T-helper 9 cell (primary cell): ENCODE measurements around the gene MGAT1.
"Not testable (repeated sequence)": the region's sequence is repeated elsewhere in the genome, so short reads cannot be mapped to it uniquely, and the experiment has no call there.

Experiments
- DNase-seq: peaks from one replicate; pipeline ENCODE4 v3.0.0-alpha.2; 2020

MGAT1 gene

DNA sequence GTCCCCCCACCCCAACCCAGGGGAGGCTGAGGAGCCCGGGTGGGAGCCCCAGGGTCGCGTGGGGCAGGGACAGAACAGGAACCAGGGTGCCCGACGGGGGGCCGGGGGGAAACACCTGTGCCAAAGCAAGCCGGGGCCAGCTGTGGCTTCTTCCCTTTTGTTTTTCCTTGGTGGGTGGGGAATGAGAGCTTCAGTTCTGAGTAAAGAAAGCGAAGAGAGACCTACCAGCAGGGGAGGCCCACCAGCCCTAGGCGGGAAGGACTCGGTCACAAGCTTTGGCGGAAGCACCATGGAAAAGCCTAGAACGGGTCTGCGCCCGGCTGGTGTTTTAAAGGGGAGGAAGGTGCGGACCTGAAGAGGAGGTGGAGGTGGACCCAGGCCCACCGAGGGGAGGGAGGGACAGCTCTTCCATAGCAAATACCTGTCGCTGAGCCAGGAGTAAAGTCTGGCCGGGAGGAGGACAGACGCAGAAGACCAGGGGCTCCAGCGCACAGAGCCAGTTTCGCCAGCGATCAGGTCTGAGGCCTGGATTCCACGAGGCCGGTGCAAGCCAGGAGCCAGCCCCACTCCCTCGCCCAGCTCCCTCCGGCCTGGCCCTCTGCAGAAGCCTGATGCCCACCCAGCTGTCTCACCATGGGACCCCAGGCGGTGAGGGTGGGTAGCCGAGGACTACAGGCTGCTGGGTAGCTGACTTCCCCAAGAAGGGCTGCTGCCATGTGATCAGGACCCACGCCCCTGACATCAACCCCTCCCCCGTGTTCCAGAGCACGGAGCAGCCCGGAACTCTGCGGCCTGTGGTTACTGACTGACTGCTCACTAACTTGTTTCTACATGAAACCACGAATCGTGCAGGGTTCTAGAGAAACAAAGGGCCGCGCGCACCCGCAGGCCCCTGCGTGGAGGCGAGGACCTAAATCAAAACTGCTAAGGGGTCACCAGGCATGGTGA, 849 bp upstream of the MGAT1 start:
- DNase-seq = peak; percentile 68

DNA sequence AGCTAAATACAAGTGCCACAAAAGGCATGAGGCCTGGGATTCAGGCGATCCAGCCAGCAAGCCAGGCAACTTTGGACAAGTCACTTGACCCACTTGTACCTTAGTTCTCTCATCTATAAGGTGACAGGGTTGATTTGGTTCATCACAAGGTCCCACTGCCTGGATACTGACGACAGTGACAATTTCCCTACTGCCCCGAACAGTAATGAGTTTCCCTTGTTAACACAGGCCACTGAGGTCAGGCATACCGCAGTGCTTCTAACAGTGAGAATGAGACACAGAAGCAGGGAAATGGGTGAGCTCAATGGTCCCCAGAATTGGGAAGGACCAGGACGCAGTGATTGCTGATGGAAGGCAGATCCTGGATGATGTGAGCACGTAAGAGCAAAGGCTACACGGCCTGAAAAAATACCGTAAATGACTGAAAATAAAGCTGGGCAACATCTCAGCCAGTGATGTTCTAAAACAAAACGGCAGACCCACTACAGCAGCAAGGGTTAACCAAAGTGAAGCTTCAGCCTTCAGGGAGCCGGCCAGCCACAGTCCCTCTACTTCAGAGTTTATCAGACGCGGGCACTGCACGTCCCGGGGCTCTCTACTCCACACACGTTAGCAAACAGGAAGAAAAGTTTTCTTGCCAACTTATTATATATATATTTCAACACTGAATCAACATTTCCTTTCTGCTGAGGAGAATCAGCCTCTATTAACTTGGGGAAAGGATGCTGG, 846 bp downstream of the MGAT1 start:
- DNase-seq = no peak

DNA sequence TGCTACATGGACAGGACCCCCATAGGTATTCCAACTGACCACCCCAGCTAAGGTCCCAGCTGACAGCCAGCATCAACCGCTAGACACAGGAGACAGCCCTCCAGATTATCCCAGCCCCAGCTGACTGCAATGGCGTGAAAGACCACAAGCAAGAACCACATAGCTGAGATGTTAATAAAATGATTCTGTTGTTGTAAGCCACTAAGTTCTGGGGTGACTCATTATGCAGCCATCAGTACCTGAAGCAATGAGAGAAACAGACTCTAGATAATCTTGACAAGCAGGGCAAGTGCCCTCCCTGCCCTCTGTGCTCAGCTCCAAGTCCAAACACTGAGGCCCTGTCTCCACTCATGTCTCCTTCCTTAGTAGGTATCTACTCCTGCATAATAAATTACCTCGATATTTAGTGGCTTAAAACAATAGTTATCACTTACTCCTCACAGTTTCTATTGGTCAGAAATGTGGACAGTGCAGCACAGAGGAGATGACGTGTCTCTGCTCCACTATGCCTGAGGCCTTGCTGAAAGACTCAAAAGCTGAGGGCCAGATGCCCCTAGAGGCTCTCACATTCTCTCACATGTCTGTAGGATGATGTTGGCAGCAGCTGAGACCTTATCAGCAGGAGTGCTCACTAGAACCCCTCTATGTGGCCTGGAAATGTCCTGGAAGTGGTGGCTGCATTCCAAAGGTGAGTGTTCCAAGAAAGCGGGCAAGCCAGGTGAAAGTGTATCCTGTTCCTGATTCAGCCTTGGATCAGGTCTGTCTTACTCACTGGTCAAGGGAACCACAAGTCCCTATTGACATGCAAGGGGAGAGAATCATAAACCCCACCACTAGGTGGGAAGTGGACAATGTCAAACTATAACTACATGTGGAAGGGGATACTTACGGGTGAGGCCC, 2.5 kb downstream of the MGAT1 start:
- DNase-seq = no peak

DNA sequence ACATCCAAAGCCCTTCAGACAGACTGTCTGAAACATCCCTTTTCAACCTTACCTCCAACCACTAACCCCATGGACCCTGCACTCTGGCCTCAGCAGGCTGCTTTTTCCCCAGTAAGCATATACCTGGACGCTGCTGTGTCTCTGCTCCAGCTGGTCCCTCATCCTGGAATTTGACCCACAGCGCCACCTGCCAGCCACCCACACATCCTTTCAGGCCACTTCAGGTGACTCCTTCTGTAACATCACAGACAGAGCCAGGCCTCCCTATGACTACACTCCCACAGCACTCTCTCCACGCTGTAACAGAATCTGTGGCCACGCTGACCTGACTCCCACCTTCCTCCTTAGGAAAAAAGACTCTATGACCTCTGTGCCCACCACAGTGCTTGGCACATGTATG, 3.4 kb downstream of the MGAT1 start:
- DNase-seq = peak; percentile 19

DNA sequence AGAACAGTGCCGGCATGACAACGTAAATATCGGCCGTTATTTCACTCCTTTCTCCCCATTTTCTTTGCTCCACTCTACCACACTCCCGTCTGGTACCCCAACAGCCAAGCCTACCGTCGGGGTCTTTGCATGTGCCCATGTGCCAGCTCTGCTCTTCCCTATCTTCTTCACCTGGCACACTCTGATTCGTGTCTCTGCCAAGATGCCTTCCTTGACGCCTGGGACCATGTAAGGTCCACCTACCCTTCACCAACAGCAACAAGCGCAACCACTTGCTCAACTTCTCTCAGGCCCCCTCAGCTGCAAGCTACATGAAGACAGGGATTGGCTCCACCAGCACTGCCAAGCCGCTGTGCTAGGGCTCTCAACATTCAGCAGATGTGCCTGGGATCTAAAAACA, 4.4 kb downstream of the MGAT1 start:
- DNase-seq = no peak

DNA sequence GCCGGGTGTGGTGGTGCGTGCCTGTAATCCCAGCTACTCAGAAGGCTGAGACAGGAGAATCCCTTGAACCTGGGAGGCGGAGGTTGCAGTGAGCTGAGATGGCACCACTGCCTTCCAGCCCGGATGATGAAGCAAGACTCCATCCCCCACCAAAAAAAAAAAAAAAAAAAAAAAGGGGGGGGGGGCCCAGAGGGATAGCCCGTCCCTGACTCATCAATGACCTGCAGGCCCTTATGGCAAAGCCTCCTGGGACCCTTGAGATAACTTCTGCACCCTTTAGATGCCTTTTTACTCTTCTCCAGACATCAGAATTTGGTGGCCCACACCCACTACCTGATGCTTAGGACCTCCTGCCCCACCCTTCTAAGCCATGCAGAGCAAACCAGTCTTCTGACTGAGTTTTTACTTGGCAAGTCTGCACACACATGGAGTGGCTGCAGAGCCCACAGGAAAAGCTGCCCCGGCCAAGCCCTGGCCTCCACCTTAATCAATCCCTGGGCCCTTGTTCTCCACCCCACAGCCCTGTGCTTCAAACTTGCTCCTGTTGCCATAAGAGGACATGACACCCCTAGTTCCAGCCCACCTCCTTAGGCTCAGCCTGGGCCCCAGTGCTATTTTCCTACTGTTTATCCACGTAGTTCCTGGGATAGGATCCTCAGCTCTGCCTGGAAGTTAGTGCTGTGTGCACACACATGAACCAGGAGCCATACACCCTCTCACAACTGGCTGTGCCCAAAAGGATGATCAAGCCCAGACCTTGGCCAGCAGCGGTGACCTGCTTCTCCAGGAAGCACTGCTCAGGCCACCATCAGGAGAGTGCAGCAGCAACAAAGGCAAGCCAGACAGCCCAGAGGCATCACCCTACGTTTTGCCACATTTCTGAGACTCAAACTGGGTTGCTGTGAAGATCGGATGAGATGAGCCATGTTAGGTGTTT, 5.1 kb downstream of the MGAT1 start:
- DNase-seq = no peak

DNA sequence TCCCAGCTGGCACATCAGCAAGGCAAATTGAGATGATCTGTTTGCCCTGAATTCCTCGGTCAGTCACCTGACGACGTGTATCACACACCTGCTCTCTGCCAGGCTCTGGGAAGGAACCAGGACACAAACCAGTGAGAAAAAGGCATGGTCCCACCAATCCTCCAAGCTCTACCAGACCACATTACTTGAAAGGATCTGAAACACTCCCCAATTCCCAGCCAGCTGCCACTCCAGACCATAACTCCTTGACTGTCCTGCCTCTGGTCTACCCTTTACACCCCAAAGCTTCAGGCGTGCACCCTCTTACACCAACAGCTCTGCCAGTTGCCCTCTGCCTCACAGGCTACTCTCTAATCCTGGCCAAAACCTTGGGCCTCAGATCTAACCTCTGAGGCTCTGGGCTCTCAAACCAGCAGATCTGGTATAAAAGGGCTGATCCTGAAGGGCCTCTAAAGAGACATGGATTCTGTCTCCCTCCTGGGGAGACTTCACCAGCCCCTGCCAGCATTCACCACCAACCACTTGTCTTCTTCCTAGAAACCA, 6.8 kb downstream of the MGAT1 start:
- DNase-seq = no peak

DNA sequence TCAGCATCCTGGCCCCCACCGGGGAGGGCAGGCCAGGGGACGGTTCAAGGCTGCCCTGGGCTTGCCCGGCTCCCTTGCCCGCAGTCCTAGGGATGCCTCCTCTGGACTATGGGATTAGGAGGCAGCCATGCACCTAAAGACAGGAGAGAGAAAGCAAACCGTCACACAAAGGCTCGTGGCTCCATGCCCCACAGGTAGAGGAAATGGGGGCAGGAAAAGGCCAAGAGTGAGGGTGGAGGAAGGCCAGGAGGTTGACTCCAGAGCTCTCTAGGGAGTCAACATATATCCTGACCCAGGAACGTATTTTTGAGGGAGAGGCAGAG, 9.7 kb downstream of the MGAT1 start:
- no peak for DNase-seq

DNA sequence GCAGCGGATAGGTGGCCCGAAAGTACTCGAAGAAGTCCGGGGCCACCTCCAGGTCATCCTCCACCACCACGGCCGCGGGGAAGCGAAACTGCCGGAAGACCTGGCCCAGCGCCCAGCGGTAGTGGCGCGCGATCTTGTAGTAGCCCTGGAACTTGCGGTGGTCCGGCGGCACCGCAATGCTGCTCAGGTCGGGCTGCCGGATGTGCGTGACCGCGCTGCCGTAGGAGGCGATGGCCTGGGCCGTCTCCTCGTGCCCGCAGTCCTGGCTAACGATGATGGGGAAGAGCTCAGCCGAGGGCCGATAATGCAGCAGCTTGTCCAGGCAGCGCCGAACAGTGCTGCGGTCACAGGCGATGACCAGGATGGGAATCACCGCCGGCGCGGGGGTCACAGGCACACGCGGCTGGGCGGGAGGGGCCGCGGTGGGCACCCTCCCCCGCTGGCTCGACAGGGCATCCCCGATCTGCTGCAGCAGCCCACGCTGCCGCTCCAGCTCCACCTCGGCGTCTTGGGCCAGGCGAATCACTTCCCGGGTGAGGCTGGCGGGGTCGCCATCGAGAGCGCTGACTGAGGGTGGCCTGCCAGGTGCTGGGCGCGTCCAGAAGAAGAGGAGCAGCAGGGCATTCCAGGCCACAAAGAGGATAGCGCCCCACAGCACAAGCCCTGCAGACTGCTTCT, 10.2 kb downstream of the MGAT1 start:
- no peak for DNase-seq

DNA sequence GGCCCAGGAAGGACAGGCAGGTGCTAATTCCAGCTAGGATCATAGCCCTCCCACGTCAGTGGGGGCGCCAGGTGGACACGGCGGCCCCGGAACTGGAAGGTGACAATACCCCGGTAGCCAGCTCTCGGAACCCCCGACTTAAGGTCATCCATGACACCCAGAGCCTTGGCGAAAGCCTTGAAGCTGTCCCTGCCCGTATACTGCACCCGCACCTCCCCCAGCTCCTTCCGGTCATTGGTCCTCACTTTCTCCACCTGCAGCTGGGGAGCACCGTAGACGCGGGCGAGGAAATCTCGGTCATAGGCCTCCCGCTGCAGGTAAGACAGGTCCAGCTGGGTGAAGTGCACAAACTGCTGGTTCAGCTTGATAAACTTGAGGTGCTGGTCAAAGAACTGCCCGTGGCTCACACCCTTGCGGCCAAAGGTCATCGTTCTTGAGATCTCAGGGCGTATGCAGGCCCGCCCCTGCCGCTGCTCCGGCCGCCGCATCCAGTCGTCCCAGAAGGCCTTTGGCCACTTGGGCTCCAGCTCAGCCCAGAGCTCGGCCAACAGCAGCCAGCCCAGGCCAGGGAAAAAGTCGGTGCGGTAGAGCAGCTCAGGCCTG, 10.9 kb downstream of the MGAT1 start:
- no peak for DNase-seq

DNA sequence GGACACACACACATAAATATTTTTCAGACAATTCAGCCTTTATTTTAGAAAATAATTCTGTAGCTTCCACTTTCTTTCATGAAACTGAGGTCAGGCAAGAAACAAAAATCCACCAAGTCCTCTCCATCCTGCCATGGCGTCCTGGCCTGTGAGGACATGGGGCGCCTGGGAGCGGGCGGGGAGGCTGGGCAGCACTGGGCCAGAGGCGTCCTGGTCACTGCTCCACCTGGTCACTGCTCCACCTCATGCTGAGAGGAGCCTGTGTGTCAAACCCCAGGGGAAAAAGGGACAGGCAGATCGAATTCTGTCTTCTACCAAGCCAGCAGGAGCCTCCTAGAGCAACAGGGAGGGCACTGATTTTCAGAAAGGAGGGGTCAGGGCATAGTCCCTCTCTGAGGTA, 12.1 kb downstream of the MGAT1 start:
- DNase-seq = no peak

DNA sequence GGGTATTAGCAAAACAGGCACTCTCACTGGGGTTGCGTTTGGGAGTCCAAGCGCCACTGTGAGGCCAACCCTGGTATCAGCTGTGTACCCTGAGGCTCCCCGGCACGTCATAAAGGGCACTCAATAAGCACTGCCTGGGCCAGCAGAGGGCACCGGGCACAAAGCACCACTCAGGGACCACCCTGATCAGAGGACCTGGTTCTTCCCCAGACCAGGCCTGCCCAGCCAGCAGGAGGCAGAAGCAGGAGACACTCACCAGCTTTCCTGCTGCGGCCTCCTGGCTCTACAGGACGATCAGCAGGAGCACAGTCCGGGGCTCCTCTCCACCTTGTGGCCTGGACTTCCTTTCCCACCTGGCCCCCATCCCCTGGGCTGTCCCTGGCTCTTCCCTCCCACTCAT, 12.6 kb downstream of the MGAT1 start:
- DNase-seq = no peak

DNA sequence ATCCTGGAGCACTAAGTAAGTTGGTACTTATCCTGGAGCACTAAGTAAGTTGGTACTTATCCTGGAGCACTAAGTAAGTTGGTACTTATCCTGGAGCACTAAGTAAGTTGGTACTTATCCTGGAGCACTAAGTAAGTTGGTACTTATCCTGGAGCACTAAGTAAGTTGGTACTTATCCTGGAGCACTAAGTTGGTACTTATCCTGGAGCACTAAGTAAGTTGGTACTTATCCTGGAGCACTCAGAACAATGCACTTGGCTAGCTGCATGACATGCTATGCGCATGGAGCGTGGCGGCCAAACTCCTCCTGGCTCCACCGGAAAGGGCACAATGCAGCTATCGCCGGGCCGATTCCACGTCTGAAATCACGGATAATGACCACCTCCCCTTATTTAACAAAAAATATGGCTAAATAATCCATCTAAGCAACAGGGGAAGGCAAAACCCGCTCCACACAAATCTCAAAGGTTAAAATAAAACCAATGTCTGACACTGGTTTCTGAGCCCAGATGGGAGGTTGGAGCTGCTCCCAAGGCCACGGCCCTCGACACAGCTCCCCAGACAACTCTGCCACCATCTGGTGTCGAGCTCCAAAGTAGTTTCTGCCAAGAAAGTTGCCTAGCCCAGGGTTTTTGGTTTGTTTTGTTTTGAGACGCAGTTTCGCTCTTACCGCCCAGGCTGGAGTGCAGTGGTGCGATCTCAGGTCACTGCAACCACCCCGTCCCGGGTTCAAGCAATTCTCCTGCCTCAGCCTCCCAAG, 13.8 kb downstream of the MGAT1 start:
- not testable (repeated sequence) for DNase-seq

DNA sequence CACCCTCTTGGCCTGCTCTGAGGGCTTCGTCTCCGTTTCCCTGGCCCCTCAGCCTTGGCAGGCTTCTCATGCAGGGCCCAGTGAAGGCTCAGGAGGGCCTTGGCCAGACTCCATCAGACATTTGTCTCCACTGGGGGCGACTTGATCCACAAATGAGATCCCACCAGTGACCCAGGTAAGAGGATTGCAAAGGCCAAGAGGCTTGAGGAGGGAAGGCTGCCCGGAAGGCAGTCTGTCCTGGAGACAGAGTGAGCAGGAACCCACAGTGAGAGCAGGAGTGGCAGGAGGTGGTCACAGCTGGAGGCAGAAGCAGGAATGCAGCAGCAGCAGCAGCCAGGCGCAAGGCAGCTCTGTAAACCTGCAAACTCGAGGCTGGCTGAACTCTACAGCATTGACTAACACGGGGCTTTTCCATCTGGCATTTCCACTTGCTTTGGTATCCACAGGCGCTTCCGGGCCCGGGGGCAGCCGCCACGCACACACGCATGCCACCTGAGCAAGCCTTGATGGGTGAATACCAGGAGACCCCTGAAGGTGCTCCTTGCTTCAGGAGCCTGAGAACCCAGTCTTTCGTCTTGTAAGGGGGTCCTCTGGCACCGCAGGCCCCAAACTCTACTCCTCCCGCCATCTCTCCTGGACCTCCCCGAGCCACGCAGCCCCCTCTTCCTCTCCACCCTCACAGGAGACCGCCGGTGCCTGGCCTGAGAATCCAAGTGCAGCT, 14.7 kb downstream of the MGAT1 start:
- DNase-seq = no peak

DNA sequence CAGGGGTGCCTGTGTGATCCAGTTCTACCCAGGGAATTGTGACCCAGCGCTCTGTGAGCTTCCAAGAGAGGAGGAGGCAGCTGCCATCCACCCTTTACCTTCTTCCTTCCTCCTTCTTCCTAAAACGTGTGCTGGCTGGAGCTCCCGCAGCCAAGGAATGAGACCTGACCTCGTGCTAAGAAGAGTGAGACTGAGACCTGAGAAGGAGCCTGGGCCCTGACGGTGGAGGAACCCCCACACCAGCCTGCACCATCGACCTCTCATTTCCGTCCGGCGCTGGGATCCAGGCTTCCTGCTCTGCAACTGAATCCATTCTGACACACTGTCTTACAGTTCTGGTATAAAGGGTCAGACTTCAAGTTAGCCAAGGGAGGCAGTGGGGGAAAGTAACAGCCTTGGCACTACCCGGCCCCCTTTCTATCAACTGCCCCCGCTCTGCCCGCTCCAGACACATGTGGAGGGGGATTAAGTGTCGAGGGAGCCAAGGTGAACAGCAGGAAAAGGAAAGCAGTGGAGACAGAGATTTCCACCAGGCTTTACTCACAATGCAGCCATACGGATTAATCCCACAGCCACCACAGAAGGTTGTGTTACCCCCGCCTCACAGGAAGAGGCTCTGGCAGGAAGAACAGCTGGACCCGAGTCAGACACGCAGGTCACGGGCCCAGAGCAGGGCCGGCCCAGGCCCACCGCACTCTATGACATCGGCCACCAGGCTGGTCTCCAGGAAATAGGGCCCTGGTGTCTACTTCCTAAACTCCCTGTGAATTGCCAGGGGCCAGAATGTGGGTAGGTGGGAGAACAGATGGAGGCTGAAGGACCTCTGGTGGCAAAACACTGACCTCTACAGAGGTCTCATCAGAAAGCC, 15.8 kb downstream of the MGAT1 start:
- DNase-seq = no peak

DNA sequence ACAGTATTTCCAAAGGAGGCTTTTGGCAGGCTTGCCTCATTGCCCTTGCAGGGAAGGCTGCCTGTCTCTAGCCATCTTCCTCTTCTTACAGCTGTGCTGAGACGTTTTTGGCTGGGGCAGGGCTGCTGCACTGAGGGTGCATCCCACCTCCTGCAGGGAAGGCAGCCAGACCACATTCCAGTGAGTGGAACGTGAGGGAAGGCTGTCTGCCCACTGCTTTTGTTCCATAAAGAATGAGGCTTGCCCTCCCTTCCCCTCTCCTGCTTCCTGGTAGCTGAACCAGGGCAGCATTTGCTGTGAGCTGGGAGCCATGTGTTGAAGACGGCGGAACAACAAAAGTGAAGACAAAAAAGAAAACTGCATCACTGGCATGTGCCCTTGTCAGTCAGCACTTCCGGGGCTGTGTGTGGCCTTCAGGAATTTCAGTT, 16.8 kb downstream of the MGAT1 start:
- no peak for DNase-seq

DNA sequence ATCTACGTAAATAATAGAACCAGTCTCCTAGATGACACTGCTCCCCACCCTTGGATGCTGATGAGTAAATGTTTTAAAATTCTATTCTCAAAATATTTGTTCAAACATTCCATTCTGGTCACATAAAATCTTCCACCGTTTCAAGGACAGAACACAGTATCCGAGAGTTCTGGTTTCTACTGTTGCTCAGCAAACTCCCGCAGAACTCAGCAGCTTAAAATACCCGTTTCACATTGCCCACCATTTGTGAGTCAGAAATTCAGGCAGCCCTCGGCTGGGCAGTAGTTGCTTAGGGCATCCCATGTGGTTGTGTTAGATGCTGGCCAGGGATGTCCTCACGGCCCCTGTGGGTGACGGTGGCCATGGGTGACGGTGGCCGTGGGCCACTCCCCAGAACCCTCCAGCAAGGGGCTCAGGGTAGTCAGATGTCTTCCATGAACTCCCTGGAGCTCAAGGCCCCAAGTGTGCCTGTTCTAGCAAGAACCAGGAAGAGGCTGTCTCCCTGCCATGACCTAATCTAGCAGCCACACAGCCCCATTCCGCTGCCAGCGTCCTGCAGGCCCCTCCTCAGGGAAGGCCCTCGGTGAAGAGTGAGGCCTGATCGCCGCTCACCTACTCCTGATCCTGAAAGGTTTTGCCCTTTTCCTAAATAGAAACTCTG, 17.4 kb downstream of the MGAT1 start:
- DNase-seq = no peak
